HG02642 (cell line): ENCODE data around the gene MAP4K3.
A peak's percentile ranks its signal among the peaks of the same experiment; 100 is the strongest.
"Not testable (repeated sequence)": the region's sequence is repeated elsewhere in the genome, so short reads cannot be mapped to it uniquely, and the experiment has no call there.

Experiments
- ATAC-seq: cut with Tn5 transposase; IDR thresholded peaks from one replicate; pipeline ENCODE4 v1.9.1; 2021; ENCODE audit warnings: mild to moderate bottlenecking; ENCODE audit not compliant: unreplicated experiment, poor library complexity

Gene MAP4K3

DNA sequence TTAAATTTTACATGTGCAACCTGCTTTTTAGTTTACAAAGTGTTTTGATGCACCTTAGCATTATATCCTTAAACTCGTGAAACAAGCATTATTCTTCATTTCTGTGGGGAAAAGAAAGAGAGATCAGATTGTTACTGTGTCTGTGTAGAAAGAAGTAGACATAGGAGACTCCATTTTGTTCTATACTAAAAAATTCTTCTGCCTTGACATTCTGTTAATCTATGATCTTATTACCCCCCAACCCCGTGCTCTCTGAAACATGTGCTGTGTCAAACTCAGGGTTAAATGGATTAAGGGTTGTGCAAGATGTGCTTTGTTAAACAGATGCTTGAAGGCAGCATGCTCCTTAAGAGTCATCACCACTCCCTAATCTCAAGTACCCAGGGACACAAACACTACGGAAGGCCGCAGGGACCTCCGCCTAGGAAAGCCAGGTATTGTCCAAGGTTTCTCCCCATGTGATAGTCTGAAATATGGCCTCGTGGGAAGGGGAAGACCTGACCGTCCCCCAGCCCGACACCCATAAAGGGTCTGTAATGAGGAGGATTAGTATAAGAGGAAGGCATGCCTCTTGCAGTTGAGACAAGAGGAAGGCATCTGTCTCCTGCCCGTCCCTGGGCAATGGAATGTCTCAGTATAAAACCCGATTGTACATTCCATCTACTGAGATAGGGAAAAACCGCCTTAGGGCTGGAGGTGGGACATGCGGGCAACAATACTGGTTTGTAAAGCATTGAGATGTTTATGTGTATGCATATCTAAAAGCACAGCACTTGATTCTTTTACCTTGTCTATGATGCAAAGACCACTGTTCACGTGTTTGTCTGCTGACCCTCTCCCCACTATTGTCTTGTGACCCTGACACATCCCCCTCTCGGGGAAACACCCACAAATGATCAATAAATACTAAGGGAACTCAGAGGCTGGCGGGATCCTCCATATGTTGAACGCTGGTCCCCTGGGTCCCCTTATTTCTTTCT is 115.7 kb downstream of the MAP4K3 start:
- ATAC-seq = not testable (repeated sequence)

GRCh38 chr2:39320162-39320561 is 116.9 kb downstream of the MAP4K3 start:
- no peak for ATAC-seq

GRCh38 chr2:39313575-39313974 is 123.5 kb downstream of the MAP4K3 start:
- ATAC-seq = no peak

DNA sequence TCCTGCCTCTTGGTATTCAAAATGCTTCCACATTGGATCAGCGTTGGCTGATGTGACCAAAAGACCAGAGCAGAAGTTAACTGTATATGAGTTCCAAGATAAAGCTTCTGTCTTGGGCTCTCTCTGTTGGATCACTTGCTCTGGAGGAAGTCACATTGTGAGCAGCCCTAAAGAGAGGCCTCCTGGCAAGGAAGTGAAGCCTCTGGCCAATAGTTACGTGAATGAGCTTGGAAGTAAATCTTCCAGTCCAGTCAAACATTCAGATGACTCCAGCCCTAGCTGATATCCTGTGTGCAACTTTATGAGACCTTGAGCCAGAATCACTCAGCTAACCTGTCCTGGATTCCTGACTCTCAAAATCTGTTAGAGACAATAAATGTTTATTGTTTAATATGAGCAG is 125.6 kb downstream of the MAP4K3 start:
- ATAC-seq = no peak

DNA sequence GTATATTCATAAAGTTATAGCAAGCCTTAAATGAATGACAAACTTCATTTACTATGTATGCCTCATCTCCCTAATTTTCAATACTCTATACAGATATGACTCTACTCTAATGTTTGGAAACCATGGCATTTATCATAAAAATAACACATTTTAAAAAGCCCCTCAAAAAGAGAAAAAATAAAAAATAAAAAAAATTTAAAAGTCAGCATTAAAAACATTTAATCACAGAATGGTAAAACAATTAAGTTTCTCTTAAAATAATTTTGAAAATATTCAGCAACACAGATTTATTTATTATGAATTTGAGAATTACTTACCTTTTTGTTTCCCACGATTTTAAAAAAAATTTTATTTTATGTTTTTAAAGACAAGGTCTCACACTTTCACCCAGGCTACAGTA is 128.3 kb downstream of the MAP4K3 start:
- ATAC-seq = no peak

DNA sequence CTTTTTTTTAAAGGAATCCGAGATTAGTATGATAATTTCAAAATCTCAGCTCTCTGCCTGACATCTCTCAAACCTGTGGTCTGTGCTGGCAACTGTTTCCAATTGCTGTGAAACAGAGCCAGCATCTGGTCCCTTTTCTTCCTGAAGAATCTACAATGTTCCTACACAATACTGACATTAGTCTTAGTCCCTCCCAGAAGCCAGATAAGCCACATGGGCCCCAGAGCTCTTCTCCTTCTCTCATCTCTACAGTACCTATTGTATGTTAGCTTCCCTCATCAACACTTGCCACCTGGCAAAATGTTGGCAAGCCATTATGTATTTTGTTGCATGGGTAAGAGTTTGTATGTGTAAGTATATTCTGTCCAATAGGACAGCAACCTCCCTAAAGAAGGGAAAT is 130.5 kb downstream of the MAP4K3 start:
- no peak for ATAC-seq

- no peak for ATAC-seq
These were observed 132.4 kb downstream of the MAP4K3 start for GRCh38 chr2:39304729-39305128.

- no peak for ATAC-seq
These were observed 132.9 kb downstream of the MAP4K3 start for GRCh38 chr2:39304200-39304599.

DNA sequence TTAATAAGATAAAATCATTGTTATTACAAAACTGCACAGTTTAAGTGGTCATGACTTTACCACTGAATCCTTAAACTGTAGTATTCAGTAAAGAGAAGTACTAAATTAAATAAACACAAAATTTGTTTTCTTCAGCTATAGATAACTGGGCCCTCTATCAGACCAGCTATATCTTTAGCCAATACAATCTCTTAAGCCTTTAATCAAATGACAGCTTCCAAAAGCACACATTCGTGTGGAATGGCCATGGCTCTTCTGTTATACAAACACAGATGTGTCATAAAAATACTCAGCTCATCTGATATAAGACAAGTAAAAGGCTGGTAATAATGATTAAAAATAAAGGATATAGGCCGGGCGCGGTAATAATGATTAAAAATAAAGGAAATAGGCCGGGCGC is 135.7 kb downstream of the MAP4K3 start:
- no peak for ATAC-seq

DNA sequence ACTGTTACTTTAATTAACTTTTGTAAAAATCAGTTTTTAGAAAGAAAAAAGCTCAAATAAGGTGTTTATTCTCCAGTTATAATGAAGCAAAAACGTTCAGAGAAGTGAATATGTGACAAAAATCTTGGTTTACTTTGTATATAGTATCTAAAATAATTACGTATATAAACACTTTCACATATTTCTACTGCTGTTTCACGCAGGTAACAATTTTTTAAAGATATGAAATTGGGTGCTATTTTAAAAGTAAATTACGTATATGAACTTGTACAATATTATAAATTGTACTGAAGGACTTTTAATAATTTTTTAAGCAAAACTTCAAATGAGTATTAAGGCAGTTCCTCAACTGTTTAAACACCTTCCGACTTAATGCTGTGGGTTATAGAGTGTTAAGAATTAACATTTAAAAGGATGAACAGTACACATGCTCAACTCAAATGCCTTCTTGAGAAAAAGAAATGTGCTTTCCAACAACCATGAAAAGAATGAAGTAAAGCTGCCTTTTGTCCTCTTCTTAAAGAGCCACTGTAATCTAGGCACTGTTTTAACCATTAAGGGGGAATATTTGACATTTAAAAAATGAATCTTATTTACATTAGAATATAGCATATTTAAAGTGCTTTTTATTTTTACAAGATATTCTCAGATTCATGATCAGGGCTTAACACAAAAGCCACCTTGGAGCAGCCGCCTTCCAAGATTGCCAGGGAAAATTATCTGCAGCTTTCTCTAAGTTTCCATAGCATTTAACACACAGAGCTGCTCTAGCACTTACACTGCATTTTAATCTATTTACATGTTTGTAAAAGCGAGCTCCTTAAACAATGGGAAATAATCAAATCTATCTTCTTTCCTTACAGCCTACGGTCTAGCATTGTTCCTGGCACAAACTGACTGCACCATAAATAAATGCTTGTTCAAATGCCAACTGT is 136.8 kb downstream of the MAP4K3 start:
- no peak for ATAC-seq

DNA sequence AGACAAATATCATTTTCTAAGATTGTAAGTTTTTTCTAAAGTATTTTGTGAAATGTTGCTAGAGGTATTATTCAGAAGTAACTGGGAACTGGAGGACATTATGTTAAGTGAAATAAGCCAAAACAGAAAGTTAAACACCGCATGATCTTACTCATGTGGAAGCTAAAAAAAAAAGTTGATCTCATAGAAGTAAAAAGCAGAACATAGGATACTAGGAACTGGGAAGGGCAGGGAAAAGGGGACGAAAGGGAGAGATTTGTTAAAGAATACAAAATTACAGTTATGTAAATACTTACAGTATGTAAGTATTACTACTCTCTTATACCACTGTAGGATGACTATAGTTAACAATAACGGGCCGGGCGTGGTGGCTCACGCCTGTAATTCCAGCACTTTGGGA is 146.7 kb downstream of the MAP4K3 start:
- no peak for ATAC-seq

DNA sequence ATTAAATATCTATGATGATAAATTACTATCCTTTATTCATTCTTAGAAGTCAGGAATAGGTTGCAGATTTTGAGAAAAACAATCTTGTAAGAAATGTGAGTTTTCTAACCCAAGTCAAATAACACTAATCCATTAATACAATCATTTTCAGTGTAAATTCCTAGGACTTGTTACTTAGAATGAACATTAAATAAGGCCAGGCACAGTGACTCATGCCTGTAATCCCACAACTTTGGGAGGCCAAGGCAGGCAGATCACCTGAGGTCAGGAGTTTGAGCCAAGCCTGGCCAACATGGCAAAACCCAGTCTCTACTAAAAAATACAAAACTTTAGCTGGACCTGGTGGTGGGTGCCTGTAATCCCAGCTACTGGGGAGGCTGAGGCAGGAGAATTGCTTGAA is 147.5 kb downstream of the MAP4K3 start:
- no peak for ATAC-seq

DNA sequence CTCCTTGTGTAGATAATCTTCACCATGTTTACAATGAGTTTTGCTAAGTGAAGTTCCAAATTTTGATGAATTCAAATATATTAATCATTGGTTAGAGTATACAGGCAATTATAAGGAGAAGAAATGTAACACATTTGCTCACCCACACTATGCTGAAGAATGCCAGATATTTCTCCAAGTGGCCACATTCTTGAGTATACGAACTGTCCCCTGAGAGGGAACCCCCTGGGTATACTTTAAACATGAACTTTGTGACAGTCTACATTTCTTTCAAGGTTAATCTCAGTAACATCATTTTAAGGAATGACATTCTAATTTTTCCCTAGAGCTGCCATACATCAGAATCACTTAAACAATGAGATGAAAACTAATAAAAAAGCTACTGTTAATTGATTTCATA is 153.5 kb downstream of the MAP4K3 start:
- no peak for ATAC-seq

DNA sequence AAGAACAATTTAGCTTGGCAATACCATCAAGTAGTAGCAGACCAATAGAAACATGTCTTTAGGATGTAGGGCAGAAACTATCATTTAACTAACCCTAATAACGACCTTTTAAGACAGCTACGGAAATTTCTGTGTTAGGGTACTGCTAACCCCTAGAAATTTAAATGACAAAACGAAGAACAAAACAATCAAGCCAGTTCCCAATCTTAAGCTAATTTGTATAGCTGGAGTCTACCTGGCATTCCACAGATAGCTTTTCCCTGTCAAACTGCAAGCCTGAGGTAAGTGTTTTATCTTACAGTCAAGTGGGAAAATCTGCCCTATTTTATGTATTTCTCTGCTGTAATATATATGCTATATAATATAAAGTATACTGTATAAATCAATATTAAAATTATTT is 155.7 kb downstream of the MAP4K3 start:
- no peak for ATAC-seq

DNA sequence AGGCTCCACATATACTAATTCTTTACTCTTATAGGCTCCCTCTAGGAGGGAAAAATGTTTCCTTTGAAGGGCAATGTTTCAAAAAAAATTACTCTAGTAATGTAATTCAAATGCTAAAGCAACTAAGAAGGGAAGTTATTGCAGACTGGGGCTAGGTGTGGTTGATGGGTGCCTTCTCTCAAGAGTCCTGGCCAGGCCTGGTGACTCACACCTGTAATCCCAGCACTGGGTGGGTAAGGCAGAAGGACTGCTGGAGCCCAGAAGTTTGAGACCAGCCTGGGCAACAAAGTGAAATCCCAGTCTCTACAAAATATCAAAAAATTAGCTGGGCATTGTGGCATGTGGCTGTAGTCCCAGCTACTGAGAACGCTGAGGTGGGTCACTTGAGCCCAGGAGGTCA is 162.1 kb downstream of the MAP4K3 start:
- no peak for ATAC-seq

- ATAC-seq = no peak
These were observed 167.1 kb downstream of the MAP4K3 start for GRCh38 chr2:39269941-39270340.

DNA sequence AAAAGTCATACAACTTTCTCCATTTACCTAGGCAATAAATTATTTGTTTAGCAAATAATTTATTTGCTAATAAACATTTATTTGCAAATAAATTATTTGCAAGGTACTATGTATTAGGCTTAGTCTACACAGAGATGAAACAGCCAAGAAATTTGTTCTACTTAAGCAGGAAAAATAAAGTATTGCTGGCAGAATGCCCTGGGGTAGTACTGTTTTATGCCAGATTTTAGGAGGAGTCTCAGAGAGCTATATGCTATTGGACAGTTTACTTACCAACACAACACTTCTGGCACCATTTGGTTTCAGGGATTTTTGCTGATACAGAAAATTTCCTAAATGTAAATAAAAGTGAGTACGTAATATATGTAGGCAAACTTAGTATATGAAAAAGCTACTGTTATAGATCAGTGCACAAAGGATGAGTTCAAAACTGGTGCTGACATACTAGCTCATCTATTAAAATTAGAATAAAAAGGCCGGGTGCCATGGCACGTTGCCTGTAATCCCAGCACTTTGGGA is 170.1 kb downstream of the MAP4K3 start:
- ATAC-seq = no peak

DNA sequence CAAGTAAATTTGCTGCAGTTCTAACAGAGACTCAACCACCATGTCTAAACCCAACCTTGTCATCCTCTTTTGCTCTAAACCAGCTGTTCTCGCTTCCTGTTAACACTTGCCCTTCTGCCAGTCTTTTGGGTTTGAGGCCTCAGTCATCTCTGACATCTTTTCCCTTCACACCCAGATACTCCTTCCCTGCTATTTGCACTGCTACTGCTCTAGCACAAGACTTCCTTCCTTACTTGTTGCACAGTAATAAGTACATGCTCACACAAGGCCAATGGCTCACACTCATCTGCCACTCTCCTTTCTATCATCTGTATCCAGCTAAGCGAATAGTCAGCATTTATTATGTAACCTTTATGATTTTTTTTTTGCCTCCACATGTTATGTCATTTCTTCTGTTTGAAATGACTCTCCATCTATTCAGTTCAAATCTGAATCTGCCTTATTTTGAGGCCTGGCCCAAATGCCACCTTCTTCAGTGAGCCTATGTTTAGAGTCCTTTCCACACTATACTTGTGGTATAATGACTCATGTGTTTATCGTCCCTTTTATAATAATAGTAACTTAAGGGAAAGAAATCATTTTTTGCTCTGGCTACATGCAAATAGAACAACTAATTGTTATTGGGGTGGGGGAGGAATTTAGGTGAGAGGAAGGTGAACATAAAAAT is 170.8 kb downstream of the MAP4K3 start:
- ATAC-seq = no peak

DNA sequence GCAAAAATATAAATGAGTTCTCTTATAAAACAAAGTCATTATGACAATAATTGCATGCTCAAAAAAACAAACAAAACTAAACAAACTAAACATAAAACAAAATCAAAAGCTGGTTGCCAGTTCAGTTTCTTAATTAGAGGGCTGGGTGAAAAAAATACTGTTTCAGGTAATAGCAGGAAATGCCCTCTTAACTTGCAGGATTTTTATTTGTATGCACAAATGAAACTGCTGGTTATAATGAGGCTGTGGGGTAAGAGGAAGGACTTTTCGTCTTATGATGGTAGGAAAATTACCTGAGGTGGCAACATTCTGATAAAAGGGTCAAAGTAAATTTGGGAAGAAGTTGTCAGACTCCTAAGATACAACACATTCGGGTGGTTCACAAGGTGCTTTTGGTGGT is 171.8 kb downstream of the MAP4K3 start:
- no peak for ATAC-seq

DNA sequence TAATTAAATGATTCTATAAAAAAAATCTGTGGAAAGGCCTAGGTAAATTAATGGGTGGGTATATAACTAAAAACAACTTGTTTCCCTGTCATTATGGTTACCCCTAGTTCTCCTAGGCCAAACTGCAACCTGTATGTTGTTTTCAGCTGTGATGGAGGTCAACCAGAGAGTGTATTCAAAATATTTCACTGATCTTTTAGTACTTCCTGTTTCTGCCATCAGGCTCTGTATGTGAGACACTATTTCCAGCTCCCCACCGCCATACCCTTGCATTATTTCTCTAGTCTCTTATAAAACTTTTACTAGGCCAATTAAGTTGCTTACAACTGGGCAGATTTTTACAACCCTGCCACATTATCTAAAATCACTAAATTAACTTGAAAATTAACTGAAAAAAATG is 172.4 kb downstream of the MAP4K3 start:
- peak; percentile 69 for ATAC-seq
